ENCODE measurements around the gene TPBGL. TPM values are rescaled to one million over a fixed set of nuclear protein-coding genes. Genes with fewer than 3 reads are reported as not detected.

Gene TPBGL
- total RNA-seq, 4 donors from 2014 or later: 0.36 to 0.40 TPM; not detected in 2

DNA sequence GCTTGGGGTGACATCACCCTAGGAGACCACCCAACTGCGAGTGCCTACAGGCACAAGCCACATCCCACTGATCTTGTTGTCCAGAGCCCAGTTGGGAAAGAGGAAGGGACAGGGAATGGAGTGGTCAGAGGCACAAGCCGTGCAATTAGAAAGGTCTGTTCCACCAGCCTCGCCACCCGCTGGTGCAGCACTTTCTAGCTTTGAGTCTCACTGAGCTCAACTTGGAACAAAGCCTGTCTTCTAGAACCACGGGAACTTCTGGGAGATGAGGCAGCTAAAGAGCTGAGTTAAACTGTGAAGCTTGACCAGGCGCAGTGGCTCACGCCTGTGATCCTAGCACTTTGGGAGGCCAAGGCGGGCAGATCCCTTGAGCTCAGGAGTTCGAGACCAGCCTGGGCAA, 29.3 kb downstream of the TPBGL start:
- Histone ChIP-seq H3K4me3 (no peak overlapping the region), H3K27ac (no peak overlapping the region), H3K4me1 (no peaks in the 10 kb centered on the region), H3K36me3 (peaks cover 63% of the 10 kb centered on the region), H3K9me3 (no peaks in the 10 kb centered on the region), H3K27me3 (no peaks in the 10 kb centered on the region)
- WGBS: 89% methylated on average over 7 of the region's 9 CpGs
- peak in 1 of 2 donors; percentile 56 for DNase-seq (ENCODE audit: low spot score in 2 of 2)
- TF ChIP-seq EP300 (IDR thresholded peaks at IDR 0.05) (no peak), POLR2AphosphoS5 (IDR thresholded peaks at IDR 0.05) (no peak)
- TF ChIP-seq, protein P1, sequence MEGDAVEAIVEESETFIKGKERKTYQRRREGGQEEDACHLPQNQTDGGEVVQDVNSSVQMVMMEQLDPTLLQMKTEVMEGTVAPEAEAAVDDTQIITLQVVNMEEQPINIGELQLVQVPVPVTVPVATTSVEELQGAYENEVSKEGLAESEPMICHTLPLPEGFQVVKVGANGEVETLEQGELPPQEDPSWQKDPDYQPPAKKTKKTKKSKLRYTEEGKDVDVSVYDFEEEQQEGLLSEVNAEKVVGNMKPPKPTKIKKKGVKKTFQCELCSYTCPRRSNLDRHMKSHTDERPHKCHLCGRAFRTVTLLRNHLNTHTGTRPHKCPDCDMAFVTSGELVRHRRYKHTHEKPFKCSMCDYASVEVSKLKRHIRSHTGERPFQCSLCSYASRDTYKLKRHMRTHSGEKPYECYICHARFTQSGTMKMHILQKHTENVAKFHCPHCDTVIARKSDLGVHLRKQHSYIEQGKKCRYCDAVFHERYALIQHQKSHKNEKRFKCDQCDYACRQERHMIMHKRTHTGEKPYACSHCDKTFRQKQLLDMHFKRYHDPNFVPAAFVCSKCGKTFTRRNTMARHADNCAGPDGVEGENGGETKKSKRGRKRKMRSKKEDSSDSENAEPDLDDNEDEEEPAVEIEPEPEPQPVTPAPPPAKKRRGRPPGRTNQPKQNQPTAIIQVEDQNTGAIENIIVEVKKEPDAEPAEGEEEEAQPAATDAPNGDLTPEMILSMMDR (IDR thresholded peaks at IDR 0.05): no peak

DNA sequence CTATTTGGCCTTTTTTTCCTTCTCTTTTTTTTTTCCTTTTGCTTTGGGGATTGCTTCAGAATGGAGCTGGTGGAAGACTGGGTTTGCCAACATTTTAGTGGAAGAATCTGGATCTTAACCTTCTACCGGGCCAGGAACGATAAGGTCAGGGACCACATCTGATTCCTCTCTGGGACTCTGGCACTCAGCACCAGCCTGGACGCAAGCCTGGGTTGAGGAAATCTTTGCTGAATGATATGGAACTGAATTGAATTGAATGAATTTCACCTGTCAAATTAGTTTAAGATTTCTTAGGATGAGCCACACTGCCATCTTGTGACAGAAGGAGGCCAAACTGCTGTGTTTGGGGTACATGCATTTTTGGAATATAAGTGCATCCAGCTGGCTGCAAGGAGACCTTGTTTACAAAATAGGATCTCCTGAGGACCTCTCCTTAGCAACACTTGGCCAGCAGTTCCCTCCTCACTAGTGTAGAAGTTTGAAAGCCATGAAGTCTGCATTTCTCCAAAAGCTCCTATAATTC, 30.4 kb downstream of the TPBGL start:
- Histone ChIP-seq H3K27me3 (no peaks in the 10 kb centered on the region), H3K4me1 (peaks cover 1% of the 10 kb centered on the region), H3K4me3 (no peak overlapping the region), H3K36me3 (peaks cover 60% of the 10 kb centered on the region), H3K9me3 (no peaks in the 10 kb centered on the region), H3K27ac (no peak overlapping the region)
- TF ChIP-seq EP300 (IDR thresholded peaks at IDR 0.05): no peak
- TF ChIP-seq POLR2A (IDR thresholded peaks at IDR 0.05): no peak
- 68% methylated on average over 3 of the region's 3 CpGs for WGBS
- DNase-seq (ENCODE audit: low spot score in 2 of 2): peak in 1 of 2 donors; percentile 35

DNA sequence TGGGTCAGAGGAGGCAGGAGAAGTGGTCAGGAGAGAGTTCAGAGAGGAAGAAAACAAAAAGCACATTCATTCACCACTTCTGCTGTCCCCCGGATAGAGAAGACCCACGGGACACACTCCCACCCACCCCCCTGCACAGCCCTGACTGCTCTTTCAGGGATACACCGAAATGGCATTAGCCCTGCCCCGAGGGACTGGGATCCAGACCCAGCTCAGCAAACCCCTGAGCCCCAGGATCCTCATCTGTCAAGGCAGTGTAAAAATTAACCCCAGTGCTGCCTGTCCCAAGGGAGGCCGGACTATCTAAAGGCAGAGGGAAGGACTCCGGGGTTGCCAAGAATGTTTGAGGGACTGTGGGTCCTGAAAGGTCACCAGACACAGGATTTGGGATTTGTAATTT, 31.2 kb downstream of the TPBGL start:
- no peaks in the 10 kb centered on the region for H3K9me3 ChIP-seq
- peak in 1 of 2 donors; percentile 18 for DNase-seq (ENCODE audit: low spot score in 2 of 2)
- TF ChIP-seq POLR2AphosphoS5 (IDR thresholded peaks at IDR 0.05) (no peak), POLR2A (IDR thresholded peaks at IDR 0.05) (no peak), EP300 (IDR thresholded peaks at IDR 0.05) (no peak)
- TF ChIP-seq, protein P1 (IDR thresholded peaks at IDR 0.05): no peak
- H3K27me3 ChIP-seq: no peaks in the 10 kb centered on the region
- no peak overlapping the region for H3K4me3 ChIP-seq
- 73% methylated on average over 6 of the region's 6 CpGs for WGBS
- H3K27ac ChIP-seq: no peak overlapping the region
- peaks cover 5% of the 10 kb centered on the region for H3K4me1 ChIP-seq
- H3K36me3 ChIP-seq: peaks cover 60% of the 10 kb centered on the region

DNA sequence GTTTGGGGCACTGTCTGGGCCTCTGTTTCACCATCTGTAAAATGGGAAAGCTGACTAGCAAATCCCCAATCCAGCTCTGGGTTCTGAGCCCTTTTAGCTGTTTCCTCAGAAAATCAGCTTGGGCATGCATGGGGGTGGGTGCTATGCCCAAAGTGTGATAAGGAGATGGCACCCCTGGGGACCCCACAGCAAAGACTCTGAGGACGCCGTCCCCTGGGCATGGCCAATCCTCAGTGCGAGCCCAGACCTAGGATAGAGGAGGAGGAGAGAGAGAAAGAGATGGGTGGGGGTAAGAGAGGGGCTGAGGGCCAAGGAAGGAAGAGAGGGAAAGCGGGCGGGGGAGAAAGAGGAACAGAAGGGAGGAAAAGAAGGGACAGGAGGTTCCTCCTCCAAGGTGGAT, 31.8 kb downstream of the TPBGL start:
- Histone ChIP-seq H3K36me3 (peaks cover 60% of the 10 kb centered on the region), H3K4me3 (no peak overlapping the region), H3K27ac (no peak overlapping the region), H3K27me3 (no peaks in the 10 kb centered on the region), H3K4me1 (peaks cover 5% of the 10 kb centered on the region), H3K9me3 (no peaks in the 10 kb centered on the region)
- TF ChIP-seq POLR2A (IDR thresholded peaks at IDR 0.05) (no peak), EP300 (IDR thresholded peaks at IDR 0.05) (no peak), POLR2AphosphoS5 (IDR thresholded peaks at IDR 0.05) (no peak)
- TF ChIP-seq, protein P1 (IDR thresholded peaks at IDR 0.05): no peak
- peak in 1 of 2 donors; percentile 27 for DNase-seq (ENCODE audit: low spot score in 2 of 2)
- WGBS: 95% methylated on average over 5 of the region's 5 CpGs

DNA sequence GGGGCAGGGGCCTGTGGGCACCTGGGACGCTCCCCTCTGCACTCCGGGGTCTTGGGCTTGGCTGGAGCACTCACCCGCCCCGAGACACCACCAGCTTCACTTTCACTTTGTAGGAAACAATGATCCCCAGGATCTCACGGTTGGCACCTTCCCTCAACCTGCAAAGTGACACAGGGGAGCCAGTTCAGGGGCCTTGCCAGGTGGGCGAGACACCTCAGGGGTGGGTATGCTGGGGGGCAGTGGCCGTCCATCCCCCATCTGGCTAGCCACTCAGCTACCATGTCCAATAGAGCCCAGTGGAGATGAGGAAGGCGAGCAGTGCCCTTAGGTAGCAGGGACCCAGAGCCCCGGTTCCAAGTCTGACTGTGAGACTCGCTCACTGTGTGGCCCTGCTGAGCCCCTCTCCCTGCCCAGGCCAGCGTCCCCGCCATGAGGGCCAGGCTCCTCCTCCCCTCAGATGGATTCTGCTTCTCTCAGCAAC, 32.3 kb downstream of the TPBGL start:
- DNase-seq (ENCODE audit: low spot score in 2 of 2): peak in 1 of 2 donors; percentile 48
- Histone ChIP-seq H3K27me3 (no peaks in the 10 kb centered on the region), H3K9me3 (no peaks in the 10 kb centered on the region), H3K4me3 (no peak overlapping the region), H3K27ac (no peak overlapping the region), H3K4me1 (peaks cover 5% of the 10 kb centered on the region), H3K36me3 (peaks cover 61% of the 10 kb centered on the region)
- TF ChIP-seq, protein P1 (IDR thresholded peaks at IDR 0.05): no peak
- no peak for TF ChIP-seq EP300 (IDR thresholded peaks at IDR 0.05)
- no peak for TF ChIP-seq POLR2AphosphoS5 (IDR thresholded peaks at IDR 0.05)
- no peak for TF ChIP-seq POLR2A (IDR thresholded peaks at IDR 0.05)
- 90% methylated on average over 7 of the region's 12 CpGs for WGBS

Measured in suprapubic skin (tissue), 4 donors.